SK-N-MC (cell line): Measurements from ENCODE around the gene DIPK2B.
A peak's percentile ranks its signal among the peaks of the same experiment; 100 is the strongest.

Experiments
- DNase-seq: peaks from one replicate; pipeline ENCODE4 v3.0.0-alpha.2; 2011; ENCODE audit warnings: low read depth, low spot score
- H3K27ac ChIP-seq: fragments of 200-600 bp; sonication (generic); 2 replicates; pipeline ENCODE4 v1.5.1; 2016; ENCODE audit warnings: mixed run types
- H3K36me3 ChIP-seq: fragments of 200-600 bp; sonication (generic); 2 replicates; pipeline ENCODE4 v1.6.1; 2017; ENCODE audit warnings: antibody characterized with exemption, low read length, mixed read lengths; ENCODE audit not compliant: insufficient read depth
- H3K4me3 ChIP-seq: fragments of 200-600 bp; sonication (generic); 2 replicates; pipeline ENCODE4 v1.5.1; 2016
- H3K9ac ChIP-seq: fragments of 200-600 bp; sonication (generic); 2 replicates; pipeline ENCODE4 v1.8.0; 2017; ENCODE audit warnings: mixed run types, mixed read lengths; ENCODE audit not compliant: insufficient read length
- H3K9me3 ChIP-seq: fragments of 200-600 bp; sonication (generic); 2 replicates; pipeline ENCODE4 v1.6.1; 2017; ENCODE audit warnings: low read depth, mild to moderate bottlenecking, antibody characterized with exemption, low read length, moderate library complexity, mixed read lengths
- EZH2 ChIP-seq: fragments of 200-600 bp; sonication (generic); IDR thresholded peaks from one replicate; pipeline ENCODE4 v1.6.1; 2017; ENCODE audit warnings: antibody characterized with exemption
- FOXP2 ChIP-seq: optimal IDR thresholded peaks from 2 replicates; pipeline ENCODE3; 2011; ENCODE audit warnings: mild to moderate bottlenecking, moderate library complexity; ENCODE audit not compliant: insufficient read depth; ENCODE audit errors: extremely low read length, control extremely low read depth
- POLR2AphosphoS5 ChIP-seq: IDR thresholded peaks from 2 replicates; pipeline ENCODE4 v1.6.1; 2012; ENCODE audit warnings: mild to moderate bottlenecking, low read depth, low read length, borderline replicate concordance

The DIPK2B gene

DNA sequence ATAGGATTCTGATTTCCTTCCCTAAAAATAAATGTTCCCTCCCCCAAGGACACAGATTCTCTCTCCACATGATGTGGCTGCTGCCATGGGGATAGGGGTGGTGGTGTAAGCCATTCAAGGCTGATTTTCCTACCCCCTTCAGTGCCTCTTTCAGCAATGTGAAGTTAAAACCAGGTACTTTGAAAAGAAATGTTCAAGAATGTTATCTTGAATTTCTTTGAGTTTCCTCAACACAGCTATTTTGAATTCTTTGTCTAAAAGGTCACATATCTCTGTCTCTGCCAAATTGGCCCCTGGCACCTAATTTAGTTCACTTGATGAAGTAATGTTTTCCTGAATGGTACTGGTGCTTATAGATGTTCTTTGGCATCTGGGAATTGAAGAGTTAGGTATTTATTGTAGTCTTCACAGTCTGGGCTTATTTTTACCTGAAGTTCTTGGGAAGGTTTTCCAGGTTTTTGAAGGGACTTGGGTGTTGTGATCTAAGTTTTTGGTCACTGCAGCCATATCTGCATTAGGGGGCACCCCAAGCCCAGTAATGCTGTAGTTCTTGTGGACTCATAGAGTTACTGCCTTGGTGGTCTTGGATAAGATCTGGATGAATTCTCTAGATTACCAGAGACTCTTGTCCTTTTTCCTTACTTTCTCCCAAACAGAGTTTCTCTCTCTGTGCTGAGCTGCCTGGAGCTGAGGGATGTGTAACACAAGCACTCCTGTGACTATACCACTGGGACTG lies 7.6 kb upstream of the DIPK2B start:
- H3K9me3 ChIP-seq = no peaks in the 10 kb centered on the region
- no peaks in the 10 kb centered on the region for H3K36me3 ChIP-seq
- TF ChIP-seq EZH2 = no peak
- TF ChIP-seq POLR2AphosphoS5 = no peak
- no peak for TF ChIP-seq FOXP2
- H3K4me3 ChIP-seq = no peak overlapping the region
- H3K9ac ChIP-seq = no peak overlapping the region
- no peak overlapping the region for H3K27ac ChIP-seq
- DNase-seq = no peak

- TF ChIP-seq FOXP2 = no peak
- no peak for TF ChIP-seq EZH2
- no peak for TF ChIP-seq POLR2AphosphoS5
- Histone ChIP-seq H3K27ac (no peak overlapping the region), H3K9me3 (no peaks in the 10 kb centered on the region), H3K4me3 (no peak overlapping the region), H3K36me3 (no peaks in the 10 kb centered on the region), H3K9ac (no peak overlapping the region)
- no peak for DNase-seq
These were observed 1.5 kb upstream of the DIPK2B start for GRCh38 chrX:45202171-45202570.

- Histone ChIP-seq H3K36me3 (no peaks in the 10 kb centered on the region), H3K4me3 (no peak overlapping the region), H3K9ac (no peak overlapping the region), H3K9me3 (no peaks in the 10 kb centered on the region), H3K27ac (no peak overlapping the region)
- no peak for DNase-seq
- no peak for TF ChIP-seq EZH2
- TF ChIP-seq POLR2AphosphoS5 = no peak
- TF ChIP-seq FOXP2 = no peak
These were observed 2.0 kb downstream of the DIPK2B start for GRCh38 chrX:45198706-45199105.

GRCh38 chrX:45198301-45198700 lies 2.4 kb downstream of the DIPK2B start:
- TF ChIP-seq EZH2 (no peak), POLR2AphosphoS5 (no peak), FOXP2 (no peak)
- Histone ChIP-seq H3K9me3 (no peaks in the 10 kb centered on the region), H3K36me3 (no peaks in the 10 kb centered on the region), H3K9ac (no peak overlapping the region), H3K27ac (no peak overlapping the region), H3K4me3 (no peak overlapping the region)
- no peak for DNase-seq

DNA sequence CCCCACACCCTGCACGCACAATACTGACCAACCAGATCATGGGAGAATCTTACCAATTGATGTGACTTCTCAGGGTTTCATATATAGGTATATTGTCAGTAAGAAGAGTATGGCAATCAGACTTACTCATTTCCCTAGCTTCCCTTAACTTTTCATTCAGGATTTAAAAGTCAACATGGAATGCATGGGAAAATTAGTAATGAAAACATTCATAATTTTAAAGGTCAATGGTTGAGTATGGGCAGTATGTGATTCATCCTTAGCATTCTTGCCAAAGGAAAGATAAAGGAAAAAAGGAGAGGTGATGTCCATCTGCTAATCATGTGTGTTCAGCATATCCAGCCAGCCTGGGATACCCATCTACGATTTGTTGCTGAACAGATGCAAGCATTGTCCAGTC lies 4.0 kb downstream of the DIPK2B start:
- Histone ChIP-seq H3K9ac (no peak overlapping the region), H3K36me3 (no peaks in the 10 kb centered on the region), H3K4me3 (no peak overlapping the region), H3K27ac (no peak overlapping the region), H3K9me3 (no peaks in the 10 kb centered on the region)
- TF ChIP-seq FOXP2 (no peak), EZH2 (no peak), POLR2AphosphoS5 (no peak)
- DNase-seq = no peak

- no peak overlapping the region for H3K27ac ChIP-seq
- no peak for DNase-seq
- no peaks in the 10 kb centered on the region for H3K9me3 ChIP-seq
- no peak overlapping the region for H3K9ac ChIP-seq
- no peak overlapping the region for H3K4me3 ChIP-seq
- no peak for TF ChIP-seq EZH2
- no peak for TF ChIP-seq FOXP2
- TF ChIP-seq POLR2AphosphoS5 = no peak
- no peaks in the 10 kb centered on the region for H3K36me3 ChIP-seq
These were observed 8.8 kb downstream of the DIPK2B start for GRCh38 chrX:45191820-45192409.

DNA sequence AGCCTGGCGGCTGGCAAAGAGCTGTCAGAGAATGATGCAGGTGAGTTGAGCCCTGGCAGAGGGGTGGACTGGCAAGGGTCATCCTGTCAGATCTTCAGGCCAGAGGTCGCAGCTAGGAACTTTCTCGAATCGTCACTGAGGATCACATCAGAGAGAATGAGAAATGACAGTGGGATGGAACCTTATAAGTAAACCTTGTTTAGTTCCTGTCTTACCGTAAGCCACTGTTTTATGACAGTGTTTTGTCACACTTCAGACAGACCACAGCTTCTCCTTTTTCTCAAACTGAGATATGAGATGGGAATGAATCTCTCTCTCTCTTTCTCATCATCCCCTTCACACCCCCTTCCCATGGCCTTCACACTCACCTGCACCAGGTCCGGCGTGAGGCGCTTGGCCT lies 9.3 kb downstream of the DIPK2B start:
- Histone ChIP-seq H3K9me3 (no peaks in the 10 kb centered on the region), H3K9ac (no peak overlapping the region), H3K36me3 (no peaks in the 10 kb centered on the region), H3K4me3 (no peak overlapping the region), H3K27ac (no peak overlapping the region)
- TF ChIP-seq POLR2AphosphoS5 (no peak), EZH2 (no peak), FOXP2 (no peak)
- no peak for DNase-seq

- TF ChIP-seq POLR2AphosphoS5 = no peak
- no peak for TF ChIP-seq FOXP2
- TF ChIP-seq EZH2 = no peak
- Histone ChIP-seq H3K9ac (no peak overlapping the region), H3K36me3 (no peaks in the 10 kb centered on the region), H3K9me3 (no peaks in the 10 kb centered on the region), H3K27ac (no peak overlapping the region), H3K4me3 (peak overlapping the region; percentile 78)
- no peak for DNase-seq
These were observed 12.9 kb downstream of the DIPK2B start for GRCh38 chrX:45187731-45188130.

- no peaks in the 10 kb centered on the region for H3K9me3 ChIP-seq
- H3K36me3 ChIP-seq = no peaks in the 10 kb centered on the region
- TF ChIP-seq EZH2 = no peak
- TF ChIP-seq FOXP2 = no peak
- TF ChIP-seq POLR2AphosphoS5 = no peak
- H3K9ac ChIP-seq = no peak overlapping the region
- no peak for DNase-seq
- H3K4me3 ChIP-seq = peak overlapping the region; percentile 78; the same call in 1 of the 2 replicates
- no peak overlapping the region for H3K27ac ChIP-seq
These were observed 14.0 kb downstream of the DIPK2B start for GRCh38 chrX:45186643-45187026.
